HepG2 (cell line): ENCODE measurements around the gene DLL3. TPM values are rescaled to one million over a fixed set of nuclear protein-coding genes. Genes with fewer than 3 reads are reported as not detected.

ENCODE experiments used
- ATF3 ChIP-seq: sonication (generic); formaldehyde crosslinking; IDR thresholded peaks from 2 replicates; pipeline ENCODE4 v1.4.0; 2020; ENCODE audit warnings: missing genetic modification reagents
- BCL6 ChIP-seq: IDR thresholded peaks from 2 replicates; pipeline ENCODE4 v1.6.1; 2016; ENCODE audit warnings: missing genetic modification reagents, missing compliant biosample characterization
- FOSL1 ChIP-seq: sonication (generic); formaldehyde crosslinking; IDR thresholded peaks from 2 replicates; pipeline ENCODE4 v1.9.0; 2021; ENCODE audit warnings: missing genetic modification reagents, borderline replicate concordance
- HNF4G ChIP-seq, 2 experiments: sonication (generic) in 1 of 2; formaldehyde crosslinking in 1 of 2; IDR thresholded peaks; 2 replicates each; pipeline versions ENCODE4 v1.4.0 to v1.6.1; 2011 to 2020; ENCODE audit warnings: borderline replicate concordance in 2 of 2, low read depth in 2 of 2, mild to moderate bottlenecking in 2 of 2, low read length in 1 of 2, missing genetic modification reagents in 1 of 2, moderate library complexity in 1 of 2
- KDM6A ChIP-seq: IDR thresholded peaks from 2 replicates; pipeline ENCODE4 v1.6.1; 2016; ENCODE audit warnings: low read depth
- KMT2B ChIP-seq: IDR thresholded peaks from 2 replicates; pipeline ENCODE4 v1.6.1; 2016; ENCODE audit warnings: missing genetic modification reagents, missing compliant biosample characterization
- MED1 ChIP-seq: sonication (generic); formaldehyde crosslinking; IDR thresholded peaks from 2 replicates; pipeline ENCODE4 v1.4.0; 2020; ENCODE audit warnings: missing genetic modification reagents
- PLSCR1 ChIP-seq: sonication (generic); formaldehyde crosslinking; IDR thresholded peaks from 2 replicates; pipeline ENCODE4 v1.5.0; 2020; ENCODE audit warnings: missing genetic modification reagents, mild to moderate bottlenecking, borderline replicate concordance
- PRDM4 ChIP-seq: sonication (generic); formaldehyde crosslinking; IDR thresholded peaks from 2 replicates; pipeline ENCODE4 v1.9.0; 2021; ENCODE audit warnings: missing genetic modification reagents, borderline replicate concordance
- SETDB1 ChIP-seq: sonication (generic); formaldehyde crosslinking; IDR thresholded peaks from 2 replicates; pipeline ENCODE4 v1.5.1; 2020; ENCODE audit warnings: missing genetic modification reagents, mild to moderate bottlenecking, borderline replicate concordance
- SIX1 ChIP-seq: sonication (generic); formaldehyde crosslinking; IDR thresholded peaks from 2 replicates; pipeline ENCODE4 v1.4.0; 2020; ENCODE audit warnings: missing genetic modification reagents, borderline replicate concordance
- SSRP1 ChIP-seq: IDR thresholded peaks from 2 replicates; pipeline ENCODE4 v1.6.1; 2016; ENCODE audit warnings: control low read depth
- TGIF2 ChIP-seq: IDR thresholded peaks from 2 replicates; pipeline ENCODE4 v1.6.1; 2016; ENCODE audit warnings: control low read depth, missing compliant biosample characterization
- YY1 ChIP-seq: IDR thresholded peaks from 2 replicates; pipeline ENCODE4 v1.6.1; 2011; ENCODE audit warnings: low read length, low read depth, moderate library complexity, mild to moderate bottlenecking; ENCODE audit not compliant: insufficient read depth, insufficient replicate concordance
- ZFP37 ChIP-seq: sonication (generic); formaldehyde crosslinking; IDR thresholded peaks from 2 replicates; pipeline ENCODE4 v1.4.0; 2020; ENCODE audit warnings: missing genetic modification reagents, borderline replicate concordance
- ZNF138 ChIP-seq: sonication (generic); formaldehyde crosslinking; IDR thresholded peaks from 2 replicates; pipeline ENCODE4 v1.5.0; 2020; ENCODE audit warnings: mild to moderate bottlenecking, low read depth, missing genetic modification reagents
- ZNF251 ChIP-seq: sonication (generic); formaldehyde crosslinking; IDR thresholded peaks from 2 replicates; pipeline ENCODE4 v1.9.0; 2021; ENCODE audit warnings: mild to moderate bottlenecking, missing genetic modification reagents
- ZNF503 ChIP-seq: sonication (generic); formaldehyde crosslinking; IDR thresholded peaks from 2 replicates; pipeline ENCODE4 v1.4.0; 2020; ENCODE audit warnings: missing genetic modification reagents
- ZNF704 ChIP-seq: sonication (generic); formaldehyde crosslinking; IDR thresholded peaks from 2 replicates; pipeline ENCODE4 v1.8.1; 2023; ENCODE audit warnings: mild to moderate bottlenecking, inconsistent platforms, moderate library complexity, missing genetic modification reagents, borderline replicate concordance
- ZNF773 ChIP-seq: sonication (generic); formaldehyde crosslinking; IDR thresholded peaks from 2 replicates; pipeline ENCODE4 v1.4.0; 2020; ENCODE audit warnings: missing genetic modification reagents, borderline replicate concordance
- ZNF879 ChIP-seq: sonication (generic); formaldehyde crosslinking; IDR thresholded peaks from 2 replicates; pipeline ENCODE4 v1.8.1; 2023; ENCODE audit warnings: missing genetic modification reagents
- polyA plus RNA-seq, 8 experiments: library from polyadenylated mRNA; depleted of rRNA in 3 of 8; stranded (reverse) in 7 of 8; unstranded in 1 of 8; fragments of >200 nt; fragmentation: Illumina TruSeq in 4 of 8; extraction: Trizol in 4 of 8; gene quantifications; 2 replicates each; pipeline versions ENCODE4 v1.2.1 to v1.2.3, GENCODE V29; 2011 to 2016; ENCODE audit warnings: low read depth in 4 of 8, missing spikeins in 1 of 8, mixed read lengths in 1 of 8; ENCODE audit not compliant: insufficient read depth in 1 of 8
- total RNA-seq, 5 experiments: library from RNA; depleted of rRNA; stranded (reverse); fragments of >200 nt; fragmentation: Illumina TruSeq; extraction: Trizol; gene quantifications; 2 replicates each; pipeline ENCODE4 v1.2.3, GENCODE V29; 2016; ENCODE audit warnings: low read depth in 1 of 5

The DLL3 gene
- total and polyA plus RNA-seq, 2 of the 13 experiments (the other 11 are each of a cell fraction or from before 2014, with no cell fraction given) = 0.35 to 0.55 TPM

GRCh38 chr19:39502640-39503417 is 4.1 kb downstream of the DLL3 start (continued):
- TF ChIP-seq PRDM4 (CRISPR knock-in tag) = peak; percentile 72; the same call in 1 of the 2 replicates
- peak; percentile 99 for TF ChIP-seq ZNF879 (CRISPR knock-in tag)
- TF ChIP-seq FOSL1 = peak; percentile 53
- TF ChIP-seq YY1 = peak; percentile 59
- no peak for TF ChIP-seq SIX1 (CRISPR knock-in tag)
- peak; percentile 73; the same call in 1 of the 2 replicates for TF ChIP-seq MED1
- TF ChIP-seq BCL6 (CRISPR knock-in tag) = peak; percentile 64; the same call in 1 of the 2 replicates
- TF ChIP-seq KDM6A (CRISPR knock-in tag) = peak; percentile 22; the same call in 1 of the 2 replicates
- TF ChIP-seq TGIF2 = 0 out of 2 replicates have a peak, but pooled peaks have one; percentile 55
- no peak for TF ChIP-seq KMT2B (CRISPR knock-in tag)
- peak; percentile 68; the same call in 1 of the 2 replicates for TF ChIP-seq SETDB1 (CRISPR knock-in tag)
- no peak for TF ChIP-seq HNF4G (IDR thresholded peaks at IDR 0.05; ENCODE audit: borderline replicate concordance, low read depth, low read length)
- TF ChIP-seq HNF4G (CRISPR knock-in tag; IDR thresholded peaks at IDR 0.05; ENCODE audit: borderline replicate concordance, low read depth) = peak; percentile 48; the same call in 1 of the 2 replicates
- TF ChIP-seq ZFP37 = peak; percentile 76; the same call in 1 of the 2 replicates
- peak; percentile 98; the same call in 1 of the 2 replicates for TF ChIP-seq ZNF773 (CRISPR knock-in tag)
- TF ChIP-seq ZNF251 = peak; percentile 96
- peak; percentile 59; the same call in 1 of the 2 replicates for TF ChIP-seq ZNF503 (CRISPR knock-in tag)
- TF ChIP-seq ZNF138 (CRISPR knock-in tag) = peak; percentile 91; the same call in 1 of the 2 replicates
- TF ChIP-seq PLSCR1 (CRISPR knock-in tag) = 0 out of 2 replicates have a peak, but pooled peaks have one; percentile 69
- TF ChIP-seq ATF3 (CRISPR knock-in tag) = peak; percentile 52; the same call in 1 of the 2 replicates
- peak; percentile 95; the same call in 1 of the 2 replicates for TF ChIP-seq ZNF704 (CRISPR knock-in tag)
- TF ChIP-seq SSRP1 (CRISPR knock-in tag) = no peak
